GM12878 (cell line): Measurements from ENCODE around the gene CYBC1. TPM values are rescaled to one million over a fixed set of nuclear protein-coding genes. Genes with fewer than 3 reads are reported as not detected.
A peak's percentile ranks its signal among the peaks of the same experiment; 100 is the strongest.

Experiments used
- ATAC-seq: fragments of 200-7000 bp; cut with Tn5 transposase; 3 replicates; pipeline ENCODE4 v1.9.1; 2020; ENCODE audit warnings: mild to moderate bottlenecking, moderate library complexity
- BruUV-seq: library from RNA; stranded (reverse); fragments of 400-500 nt; replicated peaks from 2 replicates; lab custom pipeline; 2021; lab: Mats Ljungman, UMichigan
- CTCF ChIA-PET: fragments of 300-600 bp; sonication (Branson Sonifier 250); formaldehyde crosslinking; extraction: SDS; loops from one replicate; lab custom pipeline; 2021; ENCODE audit warnings: inconsistent platforms; lab: Yijun Ruan, JAX
- POLR2A ChIA-PET: fragments of 350-600 bp; formaldehyde crosslinking; extraction: SDS; loops from one replicate; lab custom pipeline; 2021; ENCODE audit warnings: inconsistent platforms; lab: Charles Lee
- RAD21 ChIA-PET: fragments of 300-600 bp; sonication (Branson Sonifier 250); formaldehyde crosslinking; loops from one replicate; lab custom pipeline; 2023; ENCODE audit warnings: antibody characterized with exemption; ENCODE audit not compliant: unreplicated experiment; lab: Charles Lee
- SMC1A ChIA-PET: fragments of 300-600 bp; sonication (Branson Sonifier 250); formaldehyde crosslinking; loops from one replicate; lab custom pipeline; 2023; ENCODE audit not compliant: unreplicated experiment, uncharacterized antibody; lab: Charles Lee
- DNase-seq: peaks from one replicate; pipeline ENCODE4 v3.0.0-alpha.2; 2011; ENCODE audit warnings: low read depth, low spot score
- FAIRE-seq: peaks from 3 replicates; lab custom pipeline; 2011; peaks lifted over from hg19 to GRCh38; lab: Jason Lieb, UNC
- H2AFZ ChIP-seq: 2 replicates; pipeline ENCODE4 v1.6.0; 2011; ENCODE audit warnings: low read depth, low read length, control low read depth; ENCODE audit not compliant: control insufficient read depth
- H3K27ac ChIP-seq: 2 replicates; pipeline ENCODE4 v1.5.1; 2011; ENCODE audit warnings: control low read depth; ENCODE audit not compliant: control insufficient read depth, insufficient read depth
- H3K27me3 ChIP-seq, 2 experiments: replicated peaks in 1 of 2; 2 replicates each; pipeline versions ENCODE4 v1.6.0 to v1.6.1; 2011; ENCODE audit warnings: low read length in 1 of 2; ENCODE audit not compliant: control insufficient read depth in 2 of 2, insufficient read depth in 2 of 2
- H3K36me3 ChIP-seq, 2 experiments: 2 replicates each; pipeline ENCODE4 v1.5.1; 2011; ENCODE audit warnings: low read length in 1 of 2; ENCODE audit not compliant: control insufficient read depth in 2 of 2, insufficient read depth in 2 of 2
- H3K4me1 ChIP-seq: 2 replicates; pipeline ENCODE4 v1.6.1; 2011; ENCODE audit warnings: mild to moderate bottlenecking, low read length, moderate library complexity, mixed read lengths; ENCODE audit not compliant: control insufficient read depth, insufficient read depth
- H3K4me2 ChIP-seq: 2 replicates; pipeline ENCODE4 v1.6.0; 2011; ENCODE audit warnings: control low read depth; ENCODE audit not compliant: control insufficient read depth, insufficient read depth
- H3K4me3 ChIP-seq: fragments of 200-600 bp; sonication (generic); 2 replicates; pipeline ENCODE4 v1.5.1; 2016
- H3K79me2 ChIP-seq: 2 replicates; pipeline ENCODE4 v1.6.0; 2011; ENCODE audit warnings: low read length; ENCODE audit not compliant: control insufficient read depth, insufficient read depth
- H3K9ac ChIP-seq: 2 replicates; pipeline ENCODE4 v1.8.0; 2011; ENCODE audit warnings: low read length, control low read depth, mixed read lengths; ENCODE audit not compliant: control insufficient read depth, insufficient read depth
- H3K9me3 ChIP-seq: replicated peaks from 3 replicates; pipeline ENCODE4 v1.5.1; 2011; ENCODE audit warnings: mild to moderate bottlenecking, low read length; ENCODE audit not compliant: control insufficient read depth, insufficient read depth
- H4K20me1 ChIP-seq: 2 replicates; pipeline ENCODE4 v1.6.0; 2011; ENCODE audit not compliant: control insufficient read depth, insufficient read depth
- MTA3 ChIP-seq: IDR thresholded peaks from 2 replicates; pipeline ENCODE4 v1.6.1; 2012; ENCODE audit warnings: low read length, inconsistent platforms, borderline replicate concordance
- MYC ChIP-seq: IDR thresholded peaks from 2 replicates; pipeline ENCODE4 v1.6.1; 2011; ENCODE audit warnings: mild to moderate bottlenecking, low read length, moderate library complexity, inconsistent platforms; ENCODE audit not compliant: insufficient read depth, insufficient replicate concordance, insufficient read length, severe bottlenecking
- POLR2A ChIP-seq: IDR thresholded peaks from 2 replicates; pipeline ENCODE4 v1.6.1; 2011; ENCODE audit warnings: low read depth, mild to moderate bottlenecking, low read length
- POLR2AphosphoS2 ChIP-seq: IDR thresholded peaks from 2 replicates; pipeline ENCODE4 v1.6.1; 2011; ENCODE audit warnings: low read depth, mild to moderate bottlenecking, low read length, improper control_type of control experiment, moderate library complexity
- WGBS: methylation state at CpG from one replicate; pipeline ENCODE4 v1.1.6; 2016; ENCODE audit warnings: low lambda C conversion rate; ENCODE audit not compliant: insufficient replicate concordance, insufficient coverage; ENCODE audit errors: missing lambda C conversion rate; 5-methylcytosine and 5-hydroxymethylcytosine counted together
- in situ Hi-C: fragments of 300-500 bp; cut with MboI; formaldehyde crosslinking; loops from 9 replicates; pipeline ENCODE4 v1.14.3; 2018; ENCODE audit warnings: mixed read lengths
- intact Hi-C: fragments of 100-400 bp; cut with micrococcal nuclease; formaldehyde crosslinking; loops from one replicate; pipeline ENCODE4 v1.14.2; 2022; ENCODE audit not compliant: unreplicated experiment
- polyA plus RNA-seq, 11 experiments: library from polyadenylated mRNA; depleted of rRNA in 4 of 11; unstranded in 6 of 11; stranded (reverse) in 5 of 11; fragments of >200 nt; fragmentation: Nextera tagmentation in 4 of 11; fragmentation: Illumina TruSeq in 1 of 11; extraction: Ambion mirVana in 4 of 11; extraction: Trizol in 1 of 11; gene quantifications; 1 replicate in 1 of 11; 2 replicates in 10 of 11; pipeline versions ENCODE4 v1.2.1 to v1.2.3, GENCODE V29; 2011 to 2016; ENCODE audit warnings: inconsistent platforms in 2 of 11, missing spikeins in 2 of 11, low read depth in 1 of 11
- total RNA-seq, 4 experiments: library from RNA; depleted of rRNA in 3 of 4; stranded (reverse); fragments of >200 nt in 3 of 4; fragmentation: Illumina TruSeq in 1 of 4; extraction: Trizol in 1 of 4; gene quantifications; 2 replicates each; pipeline versions ENCODE4 v1.2.1 to v1.2.3, GENCODE V29; 2013 to 2021
- TF ChIP-seq, protein P1 (sequence below): fragments of 450-650 bp; IDR thresholded peaks from 2 replicates; pipeline ENCODE4 v1.6.1; 2017; ENCODE audit warnings: antibody characterized with exemption, mild to moderate bottlenecking, moderate library complexity

Gene CYBC1
- total and polyA plus RNA-seq, 10 of the 15 experiments (the other 5 are each of a cell fraction or from before 2014, with no cell fraction given): 4.2 to 162 (median 133) TPM

DNA sequence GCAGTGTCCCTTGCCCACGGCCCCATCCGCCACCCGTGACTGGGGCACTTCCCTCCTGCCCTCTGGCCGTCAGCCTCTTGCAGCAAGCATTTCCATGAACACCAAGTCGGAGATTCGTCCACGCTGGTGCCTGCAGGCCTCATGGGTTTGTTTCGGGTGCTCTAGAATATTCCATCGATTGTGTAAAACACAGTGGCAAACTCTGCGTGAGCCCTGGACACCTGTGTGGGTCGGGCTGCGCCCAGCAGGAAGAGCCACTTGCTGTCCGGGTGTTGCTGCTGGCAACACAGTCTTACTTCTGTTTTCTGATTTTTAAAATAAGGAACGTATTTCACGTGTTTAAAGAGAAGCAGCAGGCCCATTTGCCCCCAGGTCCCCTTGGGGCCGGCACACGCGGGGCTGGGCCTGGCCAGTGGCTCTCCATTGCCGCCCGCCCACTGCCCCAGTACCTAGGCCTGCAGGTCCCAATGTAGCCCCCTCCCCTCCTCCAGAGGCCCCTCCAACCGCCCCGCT lies 10.0 kb downstream of the CYBC1 start:
- ATAC-seq (peak; percentile 13), FAIRE-seq (no peak), DNase-seq (no peak)
- Histone ChIP-seq H3K9ac (no peak overlapping the region), H3K4me1 (peaks cover 16% of the 10 kb centered on the region), H2AFZ (no peak overlapping the region), H3K27ac (no peak overlapping the region), H4K20me1 (no peaks in the 10 kb centered on the region; the same call in 1 of the 2 replicates), H3K27me3 (no peaks in the 10 kb centered on the region), H3K4me3 (no peak overlapping the region), H3K79me2 (no peaks in the 10 kb centered on the region), H3K4me2 (no peak overlapping the region), H3K36me3 (peaks cover 4 to 28% of the 10 kb centered on the region in 2 experiments; a peak in 3 of 4 replicates), H3K9me3 (no peaks in the 10 kb centered on the region)
- RAD21 ChIA-PET: no interaction called here
- CTCF ChIA-PET: no interaction called here
- POLR2A ChIA-PET: no interaction called here
- SMC1A ChIA-PET: no interaction called here
- intact Hi-C loops: no loop called here
- no TSS peak for BruUV-seq
- TF ChIP-seq POLR2A: 0 out of 2 replicates have a peak, but pooled peaks have one; percentile 48
- TF ChIP-seq MYC: no peak
- peak; percentile 55; the same call in 1 of the 2 replicates for TF ChIP-seq POLR2AphosphoS2
- peak; percentile 79; the same call in 1 of the 2 replicates for TF ChIP-seq MTA3
- in situ Hi-C loops: no loop called here
- 27% methylated on average over 22 of the region's 22 CpGs for WGBS

DNA sequence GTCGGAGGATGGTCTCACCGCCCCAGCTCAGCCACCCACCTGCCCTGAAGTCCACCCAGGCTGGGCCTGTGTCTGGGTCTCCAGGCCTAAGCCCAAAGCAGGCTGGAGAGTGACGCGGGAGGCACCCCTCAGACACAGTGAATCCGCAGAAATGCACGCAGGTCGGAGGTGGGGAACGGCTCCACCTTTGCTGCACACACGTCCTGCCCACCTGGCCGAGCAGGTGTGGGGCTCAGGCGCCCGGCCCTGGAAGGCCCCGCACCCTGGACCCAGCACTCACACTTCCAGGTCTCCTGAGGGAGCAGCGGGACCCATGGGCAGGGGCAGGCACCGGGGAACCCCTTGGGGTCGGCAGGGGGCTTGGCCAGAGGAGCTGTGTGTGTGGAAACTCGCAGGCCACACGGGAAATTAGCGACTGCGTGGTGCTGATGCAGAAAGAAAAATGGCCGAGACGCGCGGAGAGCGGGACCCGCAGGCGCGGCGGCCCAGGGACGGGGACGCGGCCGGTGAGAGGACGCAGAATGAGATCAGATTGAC lies 10.7 kb downstream of the CYBC1 start:
- no peak overlapping the region for H3K27ac ChIP-seq
- POLR2A ChIA-PET: no interaction called here
- H3K4me2 ChIP-seq: no peak overlapping the region
- H3K4me3 ChIP-seq: no peak overlapping the region
- TF ChIP-seq POLR2A: peak; percentile 65
- TF ChIP-seq, protein P1, sequence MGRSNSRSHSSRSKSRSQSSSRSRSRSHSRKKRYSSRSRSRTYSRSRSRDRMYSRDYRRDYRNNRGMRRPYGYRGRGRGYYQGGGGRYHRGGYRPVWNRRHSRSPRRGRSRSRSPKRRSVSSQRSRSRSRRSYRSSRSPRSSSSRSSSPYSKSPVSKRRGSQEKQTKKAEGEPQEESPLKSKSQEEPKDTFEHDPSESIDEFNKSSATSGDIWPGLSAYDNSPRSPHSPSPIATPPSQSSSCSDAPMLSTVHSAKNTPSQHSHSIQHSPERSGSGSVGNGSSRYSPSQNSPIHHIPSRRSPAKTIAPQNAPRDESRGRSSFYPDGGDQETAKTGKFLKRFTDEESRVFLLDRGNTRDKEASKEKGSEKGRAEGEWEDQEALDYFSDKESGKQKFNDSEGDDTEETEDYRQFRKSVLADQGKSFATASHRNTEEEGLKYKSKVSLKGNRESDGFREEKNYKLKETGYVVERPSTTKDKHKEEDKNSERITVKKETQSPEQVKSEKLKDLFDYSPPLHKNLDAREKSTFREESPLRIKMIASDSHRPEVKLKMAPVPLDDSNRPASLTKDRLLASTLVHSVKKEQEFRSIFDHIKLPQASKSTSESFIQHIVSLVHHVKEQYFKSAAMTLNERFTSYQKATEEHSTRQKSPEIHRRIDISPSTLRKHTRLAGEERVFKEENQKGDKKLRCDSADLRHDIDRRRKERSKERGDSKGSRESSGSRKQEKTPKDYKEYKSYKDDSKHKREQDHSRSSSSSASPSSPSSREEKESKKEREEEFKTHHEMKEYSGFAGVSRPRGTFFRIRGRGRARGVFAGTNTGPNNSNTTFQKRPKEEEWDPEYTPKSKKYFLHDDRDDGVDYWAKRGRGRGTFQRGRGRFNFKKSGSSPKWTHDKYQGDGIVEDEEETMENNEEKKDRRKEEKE: no peak
- no peak overlapping the region for H3K9ac ChIP-seq
- no TSS peak for BruUV-seq
- WGBS: 96% methylated on average over 30 of the region's 34 CpGs
- in situ Hi-C loops: no loop called here
- H3K79me2 ChIP-seq: no peaks in the 10 kb centered on the region
- H3K9me3 ChIP-seq: no peaks in the 10 kb centered on the region
- no peak for DNase-seq
- SMC1A ChIA-PET: no interaction called here
- CTCF ChIA-PET: no interaction called here
- RAD21 ChIA-PET: no interaction called here
- intact Hi-C loops: no loop called here
- peaks cover 4 to 24% of the 10 kb centered on the region in 2 experiments; a peak in 3 of 4 replicates for H3K36me3 ChIP-seq
- ATAC-seq: no peak
- H3K4me1 ChIP-seq: peaks cover 16% of the 10 kb centered on the region
- no peak for FAIRE-seq
- no peaks in the 10 kb centered on the region for H3K27me3 ChIP-seq
- no peaks in the 10 kb centered on the region; the same call in 1 of the 2 replicates for H4K20me1 ChIP-seq
- H2AFZ ChIP-seq: no peak overlapping the region
